Cardiac septum (tissue), 1 donor: ENCODE data around the gene RRAGD. TPM values are rescaled to one million over a fixed set of nuclear protein-coding genes. Genes with fewer than 3 reads are reported as not detected.

ENCODE experiments used
- total RNA-seq: library from RNA; stranded (reverse); fragmentation: NEBNext Ultra II Directional; extraction: Animal tissue kit (Norgen Biotek cat#: 25700); gene quantifications from one replicate; pipeline ENCODE4 v1.2.1, GENCODE V29; 2021
- donor health status: DM: no; HTN: no; CAD: no.

Gene RRAGD
- total RNA-seq, 1 donor from 2014 or later: 90.5 TPM

Other genes starting within 250 kb of the RRAGD start
- gene GABRR1, start 194.9 kb downstream of the RRAGD start, total RNA-seq: not detected
- gene GABRR2, start 97.0 kb downstream of the RRAGD start, total RNA-seq: 1.7 TPM
- 18.0 TPM for gene UBE2J1, start 59.6 kb downstream of the RRAGD start, total RNA-seq
- gene ANKRD6, start 20.9 kb upstream of the RRAGD start, total RNA-seq: 6.5 TPM
- 36.2 TPM for gene LYRM2, start 226.5 kb upstream of the RRAGD start, total RNA-seq